HepG2 (cell line): ENCODE measurements around the gene B3GNT7. TPM values are rescaled to one million over a fixed set of nuclear protein-coding genes. Genes with fewer than 3 reads are reported as not detected.

Source experiments
- ATAC-seq: fragments of 200-7000 bp; cut with Tn5 transposase; 3 replicates; pipeline ENCODE4 v1.9.1; 2020; ENCODE audit warnings: mild to moderate bottlenecking, moderate library complexity
- BruUV-seq: library from RNA; stranded (reverse); fragments of 400-500 nt; replicated peaks from 2 replicates; lab custom pipeline; 2021; lab: Mats Ljungman, UMichigan
- CTCF ChIA-PET: fragments of 300-600 bp; formaldehyde crosslinking; extraction: SDS; loops from one replicate; lab custom pipeline; 2021; ENCODE audit warnings: low total read pairs, inconsistent platforms, low intra/inter-chr PET ratio; lab: Yijun Ruan, JAX
- POLR2A ChIA-PET: fragments of 350-600 bp; sonication (Branson Sonifier 250); formaldehyde crosslinking; loops from one replicate; lab custom pipeline; 2020; ENCODE audit warnings: antibody characterized with exemption, inconsistent platforms; lab: Yijun Ruan, JAX
- DNase-seq: peaks from one replicate; pipeline ENCODE4 v3.0.0-alpha.2; 2015; ENCODE audit warnings: low spot score
- FAIRE-seq: peaks from 3 replicates; lab custom pipeline; 2011; peaks lifted over from hg19 to GRCh38; lab: Jason Lieb, UNC
- H2AFZ ChIP-seq: one replicate; pipeline ENCODE4 v1.6.1; 2011; ENCODE audit warnings: low read length, inconsistent platforms
- H3K27ac ChIP-seq: fragments of 300-600 bp; 3 replicates; pipeline ENCODE4 v1.8.0; 2011; ENCODE audit warnings: mixed run types, mild to moderate bottlenecking, mixed read lengths, low read length, inconsistent platforms; ENCODE audit not compliant: insufficient read depth; ENCODE audit errors: extremely low read length
- H3K27me3 ChIP-seq, 2 experiments: fragments of 200-600 bp in 1 of 2; 2 replicates in 1 of 2; 3 replicates in 1 of 2; pipeline versions ENCODE4 v1.6.0 to v1.8.0; 2011; ENCODE audit warnings: low read length in 2 of 2, mild to moderate bottlenecking in 2 of 2, moderate library complexity in 2 of 2, inconsistent platforms in 1 of 2; ENCODE audit not compliant: insufficient read depth in 2 of 2, control insufficient read depth in 1 of 2
- H3K36me3 ChIP-seq, 2 experiments: fragments of 200-600 bp in 1 of 2; replicated peaks in 1 of 2; 2 replicates in 1 of 2; 3 replicates in 1 of 2; pipeline versions ENCODE4 v1.5.1 to v1.8.0; 2011; ENCODE audit warnings: low read length in 2 of 2, inconsistent platforms in 1 of 2; ENCODE audit not compliant: insufficient read depth in 2 of 2, control insufficient read depth in 1 of 2
- H3K4me1 ChIP-seq: 2 replicates; pipeline ENCODE4 v1.5.1; 2012; ENCODE audit warnings: low read length, inconsistent platforms; ENCODE audit not compliant: insufficient read depth
- H3K4me2 ChIP-seq: 2 replicates; pipeline ENCODE4 v1.6.0; 2011; ENCODE audit warnings: low read depth, low read length, inconsistent platforms
- H3K4me3 ChIP-seq, 3 experiments: fragments of 200-600 bp in 1 of 3; sonication (generic), shearing (Covaris generic) in 1 of 3; replicated peaks in 1 of 3; 2 replicates each; pipeline ENCODE4 v1.5.1; 2011 to 2016; ENCODE audit warnings: low read length in 3 of 3, inconsistent platforms in 2 of 3, low read depth in 2 of 3, mild to moderate bottlenecking in 2 of 3, control low read depth in 1 of 3, mixed read lengths in 1 of 3; ENCODE audit not compliant: insufficient read depth in 1 of 3
- H3K79me2 ChIP-seq: one replicate; pipeline ENCODE4 v1.6.1; 2011; ENCODE audit warnings: low read length, inconsistent platforms; ENCODE audit not compliant: insufficient read depth
- H3K9ac ChIP-seq: 2 replicates; pipeline ENCODE4 v1.6.0; 2011; ENCODE audit warnings: mild to moderate bottlenecking, low read depth, low read length, inconsistent platforms; ENCODE audit not compliant: insufficient read depth
- H3K9me3 ChIP-seq: 2 replicates; pipeline ENCODE4 v1.5.1; 2012; ENCODE audit warnings: mild to moderate bottlenecking, low read length
- H4K20me1 ChIP-seq: 2 replicates; pipeline ENCODE4 v1.6.0; 2011; ENCODE audit warnings: inconsistent platforms, mild to moderate bottlenecking, low read length, moderate library complexity; ENCODE audit not compliant: insufficient read depth
- AGO1 ChIP-seq: fragments of 200-400 bp; formaldehyde crosslinking; IDR thresholded peaks from 2 replicates; pipeline ENCODE4 v1.6.1; 2017; ENCODE audit warnings: mild to moderate bottlenecking, low read depth, low read length, moderate library complexity; ENCODE audit not compliant: poor library complexity, severe bottlenecking
- BCL6 ChIP-seq: IDR thresholded peaks from 2 replicates; pipeline ENCODE4 v1.6.1; 2016; ENCODE audit warnings: missing genetic modification reagents, missing compliant biosample characterization
- FOSL1 ChIP-seq: sonication (generic); formaldehyde crosslinking; IDR thresholded peaks from 2 replicates; pipeline ENCODE4 v1.9.0; 2021; ENCODE audit warnings: missing genetic modification reagents, borderline replicate concordance
- GTF2F1 ChIP-seq: fragments of 150-350 bp; IDR thresholded peaks from 2 replicates; pipeline ENCODE4 v1.6.1; 2014; ENCODE audit warnings: low read length
- JUNB ChIP-seq: sonication (generic); formaldehyde crosslinking; IDR thresholded peaks from 2 replicates; pipeline ENCODE4 v1.8.0; 2022; ENCODE audit warnings: missing genetic modification reagents, mild to moderate bottlenecking, borderline replicate concordance
- NFE2L2 ChIP-seq: fragments of 150-350 bp; IDR thresholded peaks from 2 replicates; pipeline ENCODE4 v1.6.1; 2014; ENCODE audit warnings: low read length
- POLR2G ChIP-seq: fragments of 200-400 bp; formaldehyde crosslinking; IDR thresholded peaks from 2 replicates; pipeline ENCODE4 v1.6.1; 2018; ENCODE audit warnings: mild to moderate bottlenecking, low read depth, low read length, moderate library complexity
- SRSF1 ChIP-seq: fragments of 200-400 bp; formaldehyde crosslinking; optimal IDR thresholded peaks from 2 replicates; pipeline ENCODE3; 2017; ENCODE audit warnings: mild to moderate bottlenecking, low read depth, low read length, moderate library complexity
- TP53 ChIP-seq: sonication (generic); formaldehyde crosslinking; conservative IDR thresholded peaks from 2 replicates; pipeline ENCODE4 v1.4.0; 2020; ENCODE audit warnings: missing genetic modification reagents
- U2AF1 ChIP-seq: fragments of 200-400 bp; formaldehyde crosslinking; optimal IDR thresholded peaks from 2 replicates; pipeline ENCODE3; 2017; ENCODE audit warnings: mild to moderate bottlenecking, low read depth, low read length
- ZFP37 ChIP-seq: sonication (generic); formaldehyde crosslinking; IDR thresholded peaks from 2 replicates; pipeline ENCODE4 v1.4.0; 2020; ENCODE audit warnings: missing genetic modification reagents, borderline replicate concordance
- ZFP82 ChIP-seq: sonication (generic); formaldehyde crosslinking; IDR thresholded peaks from 2 replicates; pipeline ENCODE4 v1.5.1; 2020; ENCODE audit warnings: mild to moderate bottlenecking, missing genetic modification reagents, borderline replicate concordance
- ZNF598 ChIP-seq: sonication (generic); formaldehyde crosslinking; IDR thresholded peaks from 2 replicates; pipeline ENCODE4 v1.5.1; 2020; ENCODE audit warnings: mild to moderate bottlenecking, missing genetic modification reagents, borderline replicate concordance
- ZNF749 ChIP-seq: sonication (generic); formaldehyde crosslinking; IDR thresholded peaks from 2 replicates; pipeline ENCODE4 v1.8.0; 2022; ENCODE audit warnings: mild to moderate bottlenecking, missing genetic modification reagents, moderate library complexity, borderline replicate concordance
- WGBS: methylation state at CpG from one replicate; pipeline ENCODE4 v1.1.6; 2017; ENCODE audit warnings: low lambda C conversion rate; 5-methylcytosine and 5-hydroxymethylcytosine counted together
- in situ Hi-C: cut with HindIII; loops from 2 replicates; pipeline ENCODE4 v1.10.0; 2017; ENCODE audit warnings: low pct_unique_long_range_greater_than_20kb; ENCODE audit not compliant: extremely low pct_ligation_motif_present
- intact Hi-C: fragments of 100-400 bp; cut with micrococcal nuclease; formaldehyde crosslinking; loops from one replicate; pipeline ENCODE4 v1.10.0; 2022; ENCODE audit not compliant: unreplicated experiment
- polyA plus RNA-seq, 8 experiments: library from polyadenylated mRNA; depleted of rRNA in 3 of 8; stranded (reverse) in 7 of 8; unstranded in 1 of 8; fragments of >200 nt; fragmentation: Illumina TruSeq in 4 of 8; extraction: Trizol in 4 of 8; gene quantifications; 2 replicates each; pipeline versions ENCODE4 v1.2.1 to v1.2.3, GENCODE V29; 2011 to 2016; ENCODE audit warnings: low read depth in 4 of 8, missing spikeins in 1 of 8, mixed read lengths in 1 of 8; ENCODE audit not compliant: insufficient read depth in 1 of 8
- total RNA-seq, 5 experiments: library from RNA; depleted of rRNA; stranded (reverse); fragments of >200 nt; fragmentation: Illumina TruSeq; extraction: Trizol; gene quantifications; 2 replicates each; pipeline ENCODE4 v1.2.3, GENCODE V29; 2016; ENCODE audit warnings: low read depth in 1 of 5
- TF ChIP-seq, protein P1 (sequence below): sonication (generic); formaldehyde crosslinking; IDR thresholded peaks from 2 replicates; pipeline ENCODE4 v1.4.0; 2020; ENCODE audit warnings: mild to moderate bottlenecking, missing genetic modification reagents
- TF ChIP-seq, protein P2 (sequence below): sonication (generic); formaldehyde crosslinking; IDR thresholded peaks from 2 replicates; pipeline ENCODE4 v1.4.0; 2020; ENCODE audit warnings: missing genetic modification reagents
- TF ChIP-seq, protein P3 (sequence below): sonication (generic); formaldehyde crosslinking; IDR thresholded peaks from 2 replicates; pipeline ENCODE4 v1.4.0; 2020; ENCODE audit warnings: mild to moderate bottlenecking, missing genetic modification reagents
- TF ChIP-seq, protein P4 (sequence below): sonication (generic); formaldehyde crosslinking; IDR thresholded peaks from 2 replicates; pipeline ENCODE4 v1.5.1; 2020; ENCODE audit warnings: missing genetic modification reagents, mild to moderate bottlenecking, borderline replicate concordance

The B3GNT7 gene
- total and polyA plus RNA-seq, 2 of the 13 experiments (the other 11 are each of a cell fraction or from before 2014, with no cell fraction given), result 0.04 to 0.24 TPM

DNA sequence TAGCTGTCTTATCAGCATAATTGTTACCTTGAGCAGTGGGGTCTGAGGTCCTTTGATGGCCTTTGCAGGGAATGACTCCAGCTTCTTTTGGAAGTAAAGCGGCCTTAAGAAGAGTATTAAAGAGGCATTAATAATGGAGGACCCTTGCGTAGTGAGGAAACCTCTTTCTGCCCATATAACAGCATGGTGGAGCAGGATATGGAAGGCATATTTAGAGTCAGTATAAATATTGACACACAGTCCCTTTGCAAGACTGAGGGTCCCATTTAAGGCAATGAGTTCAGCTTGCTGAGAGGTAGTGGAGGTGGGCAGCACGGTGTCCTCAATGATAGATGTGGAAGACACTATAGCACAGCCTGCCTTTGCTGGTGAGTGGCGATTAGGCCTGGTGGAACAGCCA lies 36.1 kb downstream of the B3GNT7 start:
- no peak overlapping the region for H3K4me3 ChIP-seq
- WGBS, result 33% methylated on average over 4 of the region's 4 CpGs
- TF ChIP-seq, protein P1, sequence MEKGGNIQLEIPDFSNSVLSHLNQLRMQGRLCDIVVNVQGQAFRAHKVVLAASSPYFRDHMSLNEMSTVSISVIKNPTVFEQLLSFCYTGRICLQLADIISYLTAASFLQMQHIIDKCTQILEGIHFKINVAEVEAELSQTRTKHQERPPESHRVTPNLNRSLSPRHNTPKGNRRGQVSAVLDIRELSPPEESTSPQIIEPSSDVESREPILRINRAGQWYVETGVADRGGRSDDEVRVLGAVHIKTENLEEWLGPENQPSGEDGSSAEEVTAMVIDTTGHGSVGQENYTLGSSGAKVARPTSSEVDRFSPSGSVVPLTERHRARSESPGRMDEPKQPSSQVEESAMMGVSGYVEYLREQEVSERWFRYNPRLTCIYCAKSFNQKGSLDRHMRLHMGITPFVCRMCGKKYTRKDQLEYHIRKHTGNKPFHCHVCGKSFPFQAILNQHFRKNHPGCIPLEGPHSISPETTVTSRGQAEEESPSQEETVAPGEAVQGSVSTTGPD, result no peak
- TF ChIP-seq ZFP37 (CRISPR knock-in tag) (no peak), POLR2G (no peak), ZNF749 (CRISPR knock-in tag) (no peak), SRSF1 (no peak), GTF2F1 (no peak), NFE2L2 (no peak), TP53 (CRISPR knock-in tag) (no peak), ZFP82 (CRISPR knock-in tag) (no peak), BCL6 (no peak), U2AF1 (no peak), ZNF598 (CRISPR knock-in tag) (no peak), FOSL1 (no peak), JUNB (CRISPR knock-in tag) (no peak), AGO1 (no peak)
- TF ChIP-seq, protein P2, sequence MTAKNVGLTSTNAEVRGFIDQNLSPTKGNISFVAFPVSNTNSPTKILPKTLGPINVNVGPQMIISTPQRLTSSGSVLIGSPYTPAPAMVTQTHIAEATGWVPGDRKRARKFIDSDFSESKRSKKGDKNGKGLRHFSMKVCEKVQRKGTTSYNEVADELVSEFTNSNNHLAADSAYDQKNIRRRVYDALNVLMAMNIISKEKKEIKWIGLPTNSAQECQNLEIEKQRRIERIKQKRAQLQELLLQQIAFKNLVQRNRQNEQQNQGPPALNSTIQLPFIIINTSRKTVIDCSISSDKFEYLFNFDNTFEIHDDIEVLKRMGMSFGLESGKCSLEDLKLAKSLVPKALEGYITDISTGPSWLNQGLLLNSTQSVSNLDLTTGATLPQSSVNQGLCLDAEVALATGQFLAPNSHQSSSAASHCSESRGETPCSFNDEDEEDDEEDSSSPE (CRISPR knock-in tag), result no peak
- TF ChIP-seq, protein P3, sequence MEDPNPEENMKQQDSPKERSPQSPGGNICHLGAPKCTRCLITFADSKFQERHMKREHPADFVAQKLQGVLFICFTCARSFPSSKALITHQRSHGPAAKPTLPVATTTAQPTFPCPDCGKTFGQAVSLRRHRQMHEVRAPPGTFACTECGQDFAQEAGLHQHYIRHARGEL (CRISPR knock-in tag), result no peak
- TF ChIP-seq, protein P4, sequence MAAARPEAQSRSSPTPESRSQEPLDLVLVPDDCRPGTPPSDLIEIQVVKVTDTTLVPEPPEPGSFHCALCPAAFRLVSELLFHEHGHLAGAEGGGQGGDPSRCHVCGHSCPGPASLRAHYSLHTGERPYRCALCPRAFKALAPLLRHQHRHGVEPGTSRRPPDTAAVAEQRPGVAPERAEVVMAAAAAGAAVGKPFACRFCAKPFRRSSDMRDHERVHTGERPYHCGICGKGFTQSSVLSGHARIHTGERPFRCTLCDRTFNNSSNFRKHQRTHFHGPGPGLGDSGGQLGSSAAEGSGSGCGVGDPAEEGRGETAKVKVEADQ, result no peak

More for the DNA sequence above, 36.1 kb downstream of the B3GNT7 start:
- ATAC-seq (no peak), FAIRE-seq (no peak), DNase-seq (no peak)
- H3K27me3 ChIP-seq, result no peaks in the 10 kb centered on the region; a peak in 1 of 5 replicates
- H3K27ac ChIP-seq, result no peak overlapping the region
- H3K36me3 ChIP-seq, result no peaks in the 10 kb centered on the region
- ChIA-PET POLR2A (no interaction called here), CTCF (no interaction called here)
- no peak overlapping the region for H3K9ac ChIP-seq
- intact Hi-C loops (no loop called here), in situ Hi-C loops (no loop called here)
- no TSS peak for BruUV-seq
- no peaks in the 10 kb centered on the region for H4K20me1 ChIP-seq
- no peaks in the 10 kb centered on the region for H3K79me2 ChIP-seq
- H3K4me2 ChIP-seq, result no peak overlapping the region
- H3K4me1 ChIP-seq, result no peaks in the 10 kb centered on the region
- peaks cover 14% of the 10 kb centered on the region for H3K9me3 ChIP-seq
- no peak overlapping the region for H2AFZ ChIP-seq
